GM18873 (cell line): Measurements from ENCODE around the gene PCDHA8.
"Not testable (repeated sequence)": the region's sequence is repeated elsewhere in the genome, so short reads cannot be mapped to it uniquely, and the experiment has no call there.

Experiments
- ATAC-seq: cut with Tn5 transposase; IDR thresholded peaks from one replicate; pipeline ENCODE4 v1.9.1; 2021; ENCODE audit warnings: mild to moderate bottlenecking, moderate library complexity, moderate number of reproducible peaks; ENCODE audit not compliant: unreplicated experiment, low FRiP score

PCDHA8 gene, protein sequence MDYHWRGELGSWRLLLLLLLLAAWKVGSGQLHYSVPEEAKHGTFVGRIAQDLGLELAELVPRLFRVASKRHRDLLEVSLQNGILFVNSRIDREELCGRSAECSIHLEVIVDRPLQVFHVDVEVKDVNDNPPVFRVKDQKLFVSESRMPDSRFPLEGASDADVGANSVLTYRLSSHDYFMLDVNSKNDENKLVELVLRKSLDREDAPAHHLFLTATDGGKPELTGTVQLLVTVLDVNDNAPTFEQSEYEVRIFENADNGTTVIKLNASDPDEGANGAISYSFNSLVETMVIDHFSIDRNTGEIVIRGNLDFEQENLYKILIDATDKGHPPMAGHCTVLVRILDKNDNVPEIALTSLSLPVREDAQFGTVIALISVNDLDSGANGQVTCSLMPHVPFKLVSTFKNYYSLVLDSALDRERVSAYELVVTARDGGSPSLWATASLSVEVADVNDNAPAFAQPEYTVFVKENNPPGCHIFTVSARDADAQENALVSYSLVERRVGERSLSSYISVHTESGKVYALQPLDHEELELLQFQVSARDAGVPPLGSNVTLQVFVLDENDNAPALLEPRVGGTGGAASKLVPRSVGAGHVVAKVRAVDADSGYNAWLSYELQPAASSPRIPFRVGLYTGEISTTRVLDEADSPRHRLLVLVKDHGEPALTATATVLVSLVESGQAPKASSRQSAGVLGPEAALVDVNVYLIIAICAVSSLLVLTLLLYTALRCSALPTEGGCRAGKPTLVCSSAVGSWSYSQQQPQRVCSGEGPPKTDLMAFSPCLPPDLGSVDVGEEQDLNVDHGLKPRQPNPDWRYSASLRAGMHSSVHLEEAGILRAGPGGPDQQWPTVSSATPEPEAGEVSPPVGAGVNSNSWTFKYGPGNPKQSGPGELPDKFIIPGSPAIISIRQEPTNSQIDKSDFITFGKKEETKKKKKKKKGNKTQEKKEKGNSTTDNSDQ

DNA sequence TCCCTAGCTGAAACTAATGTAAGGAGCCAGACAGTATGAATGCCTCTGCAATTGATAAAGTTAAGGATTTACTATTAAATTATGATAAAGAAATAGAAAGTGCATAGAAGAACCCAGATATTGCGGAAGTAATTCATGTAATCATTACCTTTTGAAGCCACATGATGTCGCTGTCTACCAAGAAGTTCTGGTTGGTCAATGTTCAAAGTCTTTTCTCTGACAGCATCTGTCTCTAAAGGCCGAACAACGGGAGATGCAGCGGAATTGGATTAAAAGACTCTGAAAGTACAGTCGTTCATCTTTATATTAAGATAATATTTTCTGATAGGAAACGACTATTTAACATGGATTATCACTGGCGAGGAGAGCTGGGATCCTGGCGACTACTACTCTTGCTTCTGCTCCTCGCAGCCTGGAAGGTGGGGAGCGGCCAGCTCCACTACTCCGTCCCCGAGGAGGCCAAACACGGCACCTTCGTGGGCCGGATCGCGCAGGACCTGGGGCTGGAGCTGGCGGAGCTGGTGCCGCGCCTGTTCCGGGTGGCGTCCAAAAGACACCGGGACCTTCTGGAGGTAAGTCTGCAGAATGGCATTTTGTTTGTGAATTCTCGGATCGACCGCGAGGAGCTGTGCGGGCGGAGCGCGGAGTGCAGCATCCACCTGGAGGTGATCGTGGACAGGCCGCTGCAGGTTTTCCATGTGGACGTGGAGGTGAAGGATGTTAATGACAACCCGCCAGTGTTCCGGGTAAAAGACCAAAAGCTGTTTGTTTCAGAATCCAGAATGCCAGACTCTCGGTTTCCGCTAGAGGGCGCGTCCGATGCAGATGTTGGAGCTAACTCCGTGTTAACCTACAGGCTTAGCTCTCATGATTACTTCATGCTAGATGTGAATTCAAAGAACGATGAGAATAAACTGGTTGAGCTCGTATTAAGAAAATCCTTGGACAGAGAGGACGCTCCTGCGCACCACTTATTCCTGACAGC, at the start of gene PCDHA8:
Gene PCDHA8 (plus strand): TSS at position 210 of the 985 bp plus-strand sequence. CDS start 135 bp downstream, at position 345.
- ATAC-seq: no peak

DNA sequence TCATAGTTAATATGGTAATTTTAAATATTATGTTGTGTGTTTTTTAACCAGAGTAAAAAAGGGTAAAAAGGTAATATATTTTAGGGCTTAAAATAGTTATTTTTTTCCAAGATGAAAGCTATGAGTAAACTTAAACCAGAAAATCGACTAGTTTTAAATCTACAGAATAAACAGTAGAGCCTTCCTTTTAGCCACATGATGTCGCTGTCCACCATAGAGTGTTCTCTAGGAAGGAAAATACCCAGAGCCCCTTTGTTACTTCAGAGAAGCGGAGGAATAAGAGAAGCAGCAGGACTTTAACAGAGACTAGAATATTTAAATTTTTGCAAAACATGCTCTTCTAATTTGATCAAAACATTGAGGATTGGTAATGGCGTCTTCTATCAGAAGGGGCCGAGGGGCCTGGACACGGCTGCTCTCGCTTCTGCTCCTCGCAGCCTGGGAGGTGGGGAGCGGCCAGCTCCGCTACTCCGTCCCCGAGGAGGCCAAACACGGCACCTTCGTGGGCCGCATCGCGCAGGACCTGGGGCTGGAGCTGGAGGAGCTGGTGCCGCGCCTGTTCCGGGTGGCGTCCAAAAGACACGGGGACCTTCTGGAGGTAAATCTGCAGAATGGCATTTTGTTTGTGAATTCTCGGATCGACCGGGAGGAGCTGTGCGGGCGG, 46.3 kb upstream of the PCDHA8 start, which contains the start of gene PCDHA2:
Gene PCDHA2 (plus strand): TSS at position 258 of the 664 bp plus-strand sequence.
- no peak for ATAC-seq

DNA sequence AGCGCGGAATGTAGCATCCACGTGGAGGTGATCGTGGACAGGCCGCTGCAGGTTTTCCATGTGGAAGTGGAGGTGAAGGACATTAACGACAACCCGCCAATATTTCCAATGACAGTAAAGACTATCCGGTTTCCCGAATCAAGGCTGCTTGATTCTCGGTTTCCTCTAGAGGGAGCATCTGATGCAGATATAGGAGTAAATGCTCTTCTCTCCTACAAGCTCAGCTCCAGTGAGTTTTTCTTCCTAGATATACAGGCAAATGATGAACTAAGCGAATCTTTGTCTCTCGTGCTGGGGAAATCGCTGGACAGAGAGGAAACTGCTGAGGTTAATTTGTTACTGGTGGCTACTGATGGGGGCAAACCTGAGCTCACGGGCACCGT, 45.7 kb upstream of the PCDHA8 start:
- no peak for ATAC-seq

DNA sequence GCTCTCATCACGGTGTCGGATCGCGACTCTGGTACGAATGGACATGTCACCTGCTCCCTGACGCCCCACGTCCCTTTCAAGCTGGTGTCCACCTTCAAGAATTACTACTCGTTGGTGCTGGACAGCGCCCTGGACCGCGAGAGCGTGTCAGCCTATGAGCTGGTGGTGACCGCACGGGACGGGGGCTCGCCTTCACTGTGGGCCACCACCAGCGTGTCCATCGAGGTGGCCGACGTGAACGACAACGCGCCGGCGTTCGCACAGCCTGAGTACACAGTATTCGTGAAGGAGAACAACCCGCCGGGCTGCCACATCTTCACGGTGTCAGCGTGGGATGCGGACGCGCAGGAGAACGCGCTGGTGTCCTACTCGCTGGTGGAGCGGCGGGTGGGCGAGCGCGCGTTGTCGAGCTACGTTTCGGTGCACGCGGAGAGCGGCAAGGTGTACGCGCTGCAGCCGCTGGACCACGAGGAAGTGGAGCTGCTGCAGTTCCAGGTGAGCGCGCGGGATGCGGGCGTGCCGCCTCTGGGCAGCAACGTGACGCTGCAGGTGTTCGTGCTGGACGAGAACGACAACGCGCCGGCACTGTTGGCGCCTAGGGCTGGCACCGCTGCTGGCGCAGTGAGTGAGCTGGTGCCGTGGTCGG, 44.8 kb upstream of the PCDHA8 start:
- ATAC-seq: not testable (repeated sequence)

DNA sequence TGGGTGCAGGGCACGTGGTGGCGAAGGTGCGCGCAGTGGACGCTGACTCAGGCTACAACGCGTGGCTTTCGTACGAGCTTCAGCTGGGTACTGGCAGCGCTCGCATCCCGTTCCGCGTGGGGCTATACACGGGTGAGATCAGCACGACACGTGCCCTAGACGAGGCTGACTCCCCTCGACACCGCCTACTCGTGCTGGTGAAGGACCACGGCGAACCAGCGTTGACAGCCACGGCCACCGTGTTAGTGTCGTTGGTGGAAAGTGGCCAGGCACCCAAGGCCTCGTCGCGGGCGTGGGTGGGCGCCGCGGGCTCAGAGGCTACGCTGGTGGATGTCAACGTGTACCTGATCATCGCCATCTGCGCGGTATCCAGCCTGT, 44.3 kb upstream of the PCDHA8 start:
- no peak for ATAC-seq

DNA sequence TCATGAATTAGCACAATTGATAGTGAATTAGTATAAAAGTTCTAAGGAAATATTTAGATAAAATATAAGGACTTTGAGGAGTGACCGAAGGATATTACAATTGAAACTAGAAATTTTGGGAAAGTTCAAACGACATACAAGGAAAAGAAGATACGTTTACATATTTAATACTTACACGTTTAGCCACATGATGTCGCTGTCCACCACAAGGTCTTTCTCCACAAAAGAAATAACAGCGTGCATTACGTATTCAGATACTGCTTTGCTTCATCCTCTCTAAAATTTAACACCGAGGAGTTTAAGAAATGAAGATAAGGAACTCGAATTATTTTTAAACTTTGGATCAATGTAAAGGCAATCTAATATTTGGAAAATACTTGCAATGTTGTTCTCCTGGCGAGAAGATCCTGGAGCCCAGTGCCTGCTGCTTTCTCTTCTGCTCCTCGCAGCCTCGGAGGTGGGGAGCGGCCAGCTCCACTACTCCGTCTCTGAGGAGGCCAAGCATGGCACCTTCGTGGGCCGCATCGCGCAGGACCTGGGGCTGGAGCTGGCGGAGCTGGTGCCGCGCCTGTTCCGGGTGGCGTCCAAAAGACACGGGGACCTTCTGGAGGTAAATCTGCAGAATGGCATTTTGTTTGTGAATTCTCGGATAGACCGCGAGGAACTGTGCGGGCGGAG, 40.0 kb upstream of the PCDHA8 start, which contains the start of gene PCDHA3:
Gene PCDHA3 (plus strand): TSS at position 242 of the 678 bp plus-strand sequence.
- ATAC-seq: no peak

DNA sequence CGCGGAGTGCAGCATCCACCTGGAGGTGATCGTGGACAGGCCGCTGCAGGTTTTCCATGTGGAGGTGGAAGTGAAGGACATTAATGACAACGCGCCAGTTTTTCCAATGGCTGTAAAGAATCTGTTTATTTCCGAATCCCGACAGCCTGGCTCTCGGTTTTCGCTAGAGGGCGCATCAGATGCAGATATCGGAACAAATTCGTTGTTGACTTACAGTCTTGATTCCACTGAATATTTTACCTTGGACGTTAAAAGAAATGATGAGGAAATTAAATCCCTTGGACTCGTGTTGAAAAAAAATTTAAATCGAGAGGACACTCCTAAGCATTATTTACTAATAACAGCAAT, 39.5 kb upstream of the PCDHA8 start:
- no peak for ATAC-seq

DNA sequence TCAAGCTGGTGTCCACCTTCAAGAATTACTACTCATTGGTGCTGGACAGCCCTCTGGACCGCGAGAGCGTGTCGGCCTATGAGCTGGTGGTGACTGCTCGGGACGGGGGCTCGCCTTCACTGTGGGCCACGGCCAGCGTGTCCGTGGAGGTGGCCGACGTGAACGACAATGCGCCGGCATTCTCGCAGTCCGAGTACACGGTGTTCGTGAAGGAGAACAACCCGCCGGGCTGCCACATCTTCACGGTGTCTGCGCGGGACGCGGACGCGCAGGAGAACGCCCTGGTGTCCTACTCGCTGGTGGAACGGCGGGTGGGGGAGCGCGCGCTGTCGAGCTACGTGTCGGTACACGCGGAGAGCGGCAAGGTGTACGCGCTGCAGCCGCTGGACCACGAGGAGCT, 38.6 kb upstream of the PCDHA8 start:
- ATAC-seq: not testable (repeated sequence)

DNA sequence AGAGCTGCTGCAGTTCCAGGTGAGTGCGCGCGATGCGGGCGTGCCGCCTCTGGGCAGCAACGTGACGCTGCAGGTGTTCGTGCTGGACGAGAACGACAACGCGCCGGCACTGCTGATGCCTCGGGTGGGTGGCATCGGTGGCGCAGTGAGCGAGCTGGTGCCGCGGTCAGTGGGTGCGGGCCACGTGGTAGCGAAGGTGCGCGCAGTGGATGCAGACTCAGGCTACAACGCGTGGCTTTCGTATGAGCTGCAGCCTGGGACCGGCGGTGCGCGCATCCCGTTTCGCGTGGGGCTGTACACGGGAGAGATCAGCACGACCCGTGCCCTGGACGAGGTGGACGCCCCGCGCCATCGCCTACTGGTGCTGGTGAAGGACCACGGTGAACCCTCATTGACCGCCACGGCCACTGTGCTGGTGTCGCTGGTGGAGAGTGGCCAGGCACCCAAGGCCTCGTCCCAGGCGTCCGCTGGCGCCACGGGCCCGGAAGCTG, 38.2 kb upstream of the PCDHA8 start:
- no peak for ATAC-seq

DNA sequence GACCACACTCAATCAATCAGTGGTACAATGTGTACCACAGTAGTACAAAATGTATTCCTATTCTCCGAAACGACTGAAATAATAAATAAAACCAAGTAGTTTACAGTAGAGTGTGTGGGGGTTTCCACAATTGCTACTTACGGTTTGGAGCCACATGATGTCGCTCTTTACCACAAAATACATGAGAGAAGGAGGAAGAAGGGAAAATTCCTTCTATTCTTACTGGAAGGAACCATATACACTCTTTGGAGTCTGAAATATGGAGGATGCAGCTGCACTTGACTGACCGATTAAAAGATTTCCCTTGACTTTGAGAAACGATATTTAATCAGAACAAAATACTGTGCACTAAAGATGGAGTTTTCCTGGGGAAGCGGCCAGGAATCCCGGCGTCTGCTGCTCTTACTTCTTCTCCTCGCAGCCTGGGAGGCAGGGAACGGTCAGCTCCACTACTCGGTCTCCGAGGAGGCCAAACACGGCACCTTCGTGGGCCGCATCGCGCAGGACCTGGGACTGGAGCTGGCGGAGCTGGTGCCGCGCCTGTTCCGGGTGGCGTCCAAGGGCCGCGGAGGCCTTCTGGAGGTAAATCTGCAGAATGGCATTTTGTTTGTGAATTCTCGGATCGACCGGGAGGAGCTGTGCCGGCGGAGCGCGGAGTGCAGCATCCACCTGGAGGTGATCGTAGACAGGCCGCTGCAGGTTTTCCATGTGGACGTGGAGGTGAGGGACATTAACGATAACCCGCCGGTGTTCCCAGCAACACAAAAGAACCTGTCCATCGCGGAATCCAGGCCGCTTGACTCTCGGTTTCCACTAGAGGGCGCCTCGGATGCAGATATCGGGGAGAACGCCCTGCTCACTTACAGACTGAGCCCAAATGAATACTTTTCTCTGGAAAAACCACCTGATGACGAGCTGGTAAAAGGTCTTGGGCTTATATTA, 33.9 kb upstream of the PCDHA8 start, which contains the start of gene PCDHA4:
Gene PCDHA4 (plus strand): TSS at position 235 of the 942 bp plus-strand sequence.
- no peak for ATAC-seq

DNA sequence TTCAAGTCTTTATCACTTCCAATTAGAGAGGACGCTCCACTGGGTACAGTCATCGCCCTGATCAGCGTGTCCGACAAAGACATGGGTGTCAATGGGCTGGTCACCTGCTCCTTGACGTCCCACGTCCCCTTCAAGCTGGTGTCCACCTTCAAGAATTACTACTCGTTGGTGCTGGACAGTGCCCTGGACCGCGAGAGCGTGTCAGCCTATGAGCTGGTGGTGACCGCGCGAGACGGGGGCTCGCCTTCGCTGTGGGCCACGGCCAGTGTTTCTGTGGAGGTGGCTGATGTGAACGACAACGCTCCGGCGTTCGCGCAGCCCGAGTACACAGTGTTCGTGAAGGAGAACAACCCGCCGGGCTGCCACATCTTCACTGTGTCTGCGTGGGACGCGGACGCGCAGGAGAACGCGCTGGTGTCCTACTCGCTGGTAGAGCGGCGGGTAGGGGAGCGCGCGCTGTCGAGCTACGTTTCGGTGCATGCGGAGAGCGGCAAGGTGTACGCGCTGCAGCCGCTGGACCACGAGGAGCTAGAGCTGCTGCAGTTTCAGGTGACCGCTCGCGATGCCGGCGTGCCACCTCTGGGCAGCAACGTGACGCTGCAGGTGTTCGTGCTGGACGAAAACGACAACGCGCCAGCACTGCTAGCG, 32.6 kb upstream of the PCDHA8 start:
- ATAC-seq: not testable (repeated sequence)

DNA sequence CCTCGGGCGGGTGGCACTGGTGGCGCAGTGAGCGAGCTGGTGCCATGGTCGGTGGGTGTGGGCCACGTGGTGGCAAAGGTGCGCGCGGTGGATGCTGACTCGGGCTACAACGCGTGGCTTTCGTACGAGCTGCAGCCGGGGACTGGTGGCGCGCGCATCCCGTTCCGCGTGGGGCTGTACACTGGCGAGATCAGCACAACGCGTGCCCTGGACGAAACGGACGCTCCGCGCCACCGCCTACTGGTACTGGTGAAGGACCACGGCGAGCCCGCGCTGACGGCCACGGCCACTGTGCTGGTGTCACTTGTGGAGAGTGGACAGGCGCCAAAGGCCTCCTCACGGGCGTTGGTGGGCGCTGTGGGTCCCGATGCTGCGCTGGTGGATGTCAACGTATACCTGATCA, 32.1 kb upstream of the PCDHA8 start:
- no peak for ATAC-seq

DNA sequence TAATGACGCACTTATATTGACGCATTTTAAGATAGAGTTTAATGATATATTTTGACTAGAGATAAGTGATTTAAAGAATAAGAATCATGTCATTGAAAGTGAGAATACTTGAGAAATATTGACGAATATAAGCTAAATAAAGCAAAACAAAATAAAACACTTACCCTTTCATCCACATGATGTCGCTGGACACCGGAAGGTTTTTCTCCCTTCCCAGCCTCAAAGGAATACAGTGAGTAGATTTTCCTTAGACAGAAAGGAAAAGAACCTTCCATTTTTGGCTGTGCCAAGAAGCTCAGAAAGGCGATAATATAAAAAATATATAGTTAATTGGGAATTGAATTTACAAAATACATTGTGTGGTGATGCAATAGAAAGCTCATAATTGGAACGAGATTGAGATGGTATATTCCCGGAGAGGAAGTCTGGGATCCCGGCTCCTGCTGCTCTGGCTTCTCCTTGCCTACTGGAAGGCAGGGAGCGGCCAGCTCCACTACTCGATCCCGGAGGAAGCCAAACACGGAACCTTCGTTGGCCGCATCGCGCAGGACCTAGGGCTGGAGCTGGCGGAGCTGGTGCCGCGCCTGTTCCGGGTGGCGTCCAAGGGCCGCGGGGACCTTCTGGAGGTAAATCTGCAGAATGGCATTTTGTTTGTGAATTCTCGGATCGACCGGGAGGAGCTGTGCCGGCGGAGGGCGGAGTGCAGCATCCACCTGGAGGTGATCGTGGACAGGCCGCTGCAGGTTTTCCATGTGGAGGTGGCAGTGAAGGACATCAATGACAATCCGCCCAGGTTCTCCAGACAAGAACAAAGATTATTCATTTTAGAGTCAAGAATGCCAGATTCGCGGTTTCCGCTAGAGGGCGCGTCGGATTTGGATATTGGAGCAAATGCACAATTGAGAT, 19.4 kb upstream of the PCDHA8 start, which contains the start of gene PCDHA5:
Gene PCDHA5 (plus strand): TSS at position 239 of the 906 bp plus-strand sequence.
- ATAC-seq: no peak

DNA sequence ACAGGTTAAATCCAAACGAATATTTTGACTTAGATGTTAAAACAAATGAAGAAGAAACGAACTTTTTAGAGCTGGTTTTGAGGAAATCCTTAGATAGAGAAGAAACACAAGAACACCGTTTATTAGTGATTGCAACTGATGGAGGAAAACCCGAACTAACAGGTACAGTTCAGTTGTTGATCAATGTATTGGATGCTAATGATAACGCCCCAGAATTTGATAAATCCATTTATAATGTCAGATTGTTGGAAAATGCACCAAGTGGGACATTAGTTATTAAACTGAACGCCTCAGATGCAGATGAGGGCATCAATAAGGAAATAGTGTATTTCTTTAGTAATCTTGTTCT, 18.7 kb upstream of the PCDHA8 start:
- no peak for ATAC-seq

DNA sequence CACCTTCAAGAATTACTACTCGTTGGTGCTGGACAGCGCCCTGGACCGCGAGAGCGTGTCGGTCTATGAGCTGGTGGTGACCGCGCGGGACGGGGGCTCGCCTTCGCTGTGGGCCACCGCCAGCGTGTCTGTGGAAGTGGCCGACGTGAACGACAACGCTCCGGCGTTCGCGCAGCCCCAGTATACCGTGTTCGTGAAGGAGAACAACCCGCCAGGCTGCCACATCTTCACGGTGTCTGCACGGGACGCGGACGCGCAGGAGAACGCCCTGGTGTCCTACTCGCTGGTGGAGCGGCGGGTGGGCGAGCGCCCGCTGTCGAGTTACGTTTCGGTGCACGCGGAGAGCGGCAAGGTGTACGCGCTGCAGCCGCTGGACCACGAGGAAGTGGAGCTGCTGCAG, 18.0 kb upstream of the PCDHA8 start:
- ATAC-seq: not testable (repeated sequence)

DNA sequence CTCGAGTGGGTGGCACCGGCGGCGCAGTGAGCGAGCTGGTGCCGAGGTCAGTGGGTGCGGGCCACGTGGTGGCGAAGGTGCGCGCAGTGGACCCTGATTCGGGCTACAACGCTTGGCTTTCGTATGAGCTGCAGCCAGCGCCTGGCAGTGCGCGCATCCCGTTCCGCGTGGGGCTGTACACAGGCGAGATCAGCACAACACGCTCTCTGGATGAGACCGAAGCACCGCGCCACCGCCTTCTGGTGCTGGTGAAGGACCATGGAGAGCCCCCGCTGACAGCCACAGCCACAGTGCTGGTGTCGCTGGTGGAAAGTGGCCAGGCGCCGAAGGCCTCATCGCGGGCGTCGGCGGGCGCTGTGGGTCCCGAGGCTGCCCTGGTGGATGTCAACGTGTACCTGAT, 17.5 kb upstream of the PCDHA8 start:
- no peak for ATAC-seq
